CD1c-positive myeloid dendritic cell (primary cell): ENCODE measurements around the gene ATP6AP2.
"Not testable (repeated sequence)": the region's sequence is repeated elsewhere in the genome, so short reads cannot be mapped to it uniquely, and the experiment has no call there.

Experiments used
- DNase-seq: peaks from one replicate; pipeline ENCODE4 v3.0.0-alpha.2; 2016; ENCODE audit errors: extremely low spot score

ATP6AP2 gene

DNA sequence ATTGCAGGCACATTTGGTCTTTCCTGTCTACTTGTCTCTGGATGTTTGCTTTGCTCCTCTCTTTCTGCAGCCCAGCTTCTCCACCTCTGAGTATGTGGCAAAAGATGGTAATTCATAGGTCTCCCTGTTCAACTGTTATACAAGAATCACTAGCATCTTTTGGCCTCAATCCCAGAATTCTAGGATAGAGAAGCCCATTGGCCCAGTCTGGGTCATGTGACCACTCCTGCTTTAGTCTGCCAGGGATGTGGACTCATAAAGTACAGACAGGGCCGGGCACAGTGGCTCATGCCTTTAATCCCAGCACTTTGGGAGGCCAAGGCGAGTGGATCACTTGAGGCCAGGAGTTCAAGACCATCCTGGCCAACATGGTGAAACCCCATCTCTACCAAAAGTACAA, 5.4 kb upstream of the ATP6AP2 start:
- not testable (repeated sequence) for DNase-seq

DNA sequence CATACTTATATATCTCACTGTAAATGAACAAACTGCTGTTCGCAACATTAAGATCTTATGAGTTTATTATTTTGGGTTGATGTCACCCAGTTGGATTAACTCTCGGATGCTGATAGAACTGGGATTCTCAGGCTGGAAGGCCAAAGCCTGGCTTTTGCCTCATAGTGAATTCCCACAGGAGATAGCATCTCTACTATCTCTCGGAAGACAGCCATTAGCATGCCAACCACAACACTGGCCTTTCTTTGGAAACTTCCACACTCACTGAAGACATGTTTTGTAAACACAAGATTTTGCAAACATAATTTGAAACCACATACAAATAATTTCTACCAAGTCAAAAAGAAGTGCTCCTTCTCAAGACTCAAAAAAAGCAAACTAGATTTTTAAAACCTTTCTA, 4.5 kb upstream of the ATP6AP2 start:
- DNase-seq = no peak

DNA sequence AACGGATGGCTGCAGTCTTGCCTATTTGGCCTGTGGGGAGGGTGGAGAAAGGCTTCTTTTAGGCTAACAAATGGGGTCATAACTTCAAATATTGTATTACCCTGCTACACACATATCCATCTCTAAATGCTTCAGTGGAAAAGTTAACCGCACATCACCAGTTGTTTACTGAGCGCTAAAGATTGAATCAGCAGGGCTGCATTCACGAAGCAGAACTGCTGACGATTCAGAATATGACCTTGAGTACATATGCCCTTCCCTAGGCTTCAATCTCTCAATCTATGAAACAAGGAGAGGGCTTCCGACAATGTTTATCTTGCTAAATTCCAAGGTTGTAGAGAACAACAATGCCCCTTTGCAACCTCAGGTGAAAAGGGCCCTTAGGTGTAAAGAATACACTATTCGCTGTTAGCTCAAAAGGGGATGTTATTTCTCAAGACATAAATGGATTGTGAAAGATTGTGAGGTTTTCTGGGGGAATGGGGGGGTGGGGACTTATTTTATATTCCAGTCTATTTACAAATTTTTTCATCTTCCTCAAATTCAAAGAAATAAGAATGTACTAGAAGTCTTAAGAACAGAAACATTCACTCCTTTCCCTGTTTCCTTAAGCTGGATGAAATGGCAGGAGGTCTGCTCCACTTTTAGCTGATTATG, 2.6 kb upstream of the ATP6AP2 start:
- peak; percentile 39 for DNase-seq

- peak; percentile 79 for DNase-seq
Observed at GRCh38 chrX:40579141-40579540, 1.6 kb upstream of the ATP6AP2 start.

GRCh38 chrX:40579900-40580536, 752 bp upstream of the ATP6AP2 start:
- no peak for DNase-seq

- DNase-seq = peak; percentile 69
Observed at GRCh38 chrX:40581336-40581920, 658 bp downstream of the ATP6AP2 start.

DNA sequence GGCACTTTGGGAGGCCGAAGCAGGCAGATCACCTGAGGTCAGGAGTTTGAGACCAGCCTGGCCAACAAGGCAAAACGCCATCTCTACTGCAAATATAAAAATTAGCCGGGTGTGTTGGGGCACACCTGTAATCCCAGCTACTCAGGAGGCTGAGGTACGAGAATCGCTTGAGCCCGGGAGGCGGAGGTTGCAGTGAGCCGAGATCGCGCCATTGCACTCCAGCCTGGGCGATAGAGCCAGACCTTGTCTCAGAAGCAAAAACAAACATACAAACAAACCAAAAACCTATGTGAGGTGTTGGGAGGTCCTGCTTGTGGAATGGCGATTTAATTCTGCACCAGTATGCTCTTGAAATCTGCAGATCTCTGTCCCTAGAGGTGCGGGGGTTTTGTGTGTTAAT, 1.4 kb downstream of the ATP6AP2 start:
- not testable (repeated sequence) for DNase-seq

GRCh38 chrX:40582811-40583210, 2.0 kb downstream of the ATP6AP2 start:
- peak; percentile 66 for DNase-seq

- DNase-seq = not testable (repeated sequence)
Observed at GRCh38 chrX:40587623-40588022, 6.9 kb downstream of the ATP6AP2 start.

GRCh38 chrX:40589616-40590321, 9.0 kb downstream of the ATP6AP2 start:
- not testable (repeated sequence) for DNase-seq

GRCh38 chrX:40603446-40603845, 22.7 kb downstream of the ATP6AP2 start:
- DNase-seq = no peak

GRCh38 chrX:40607381-40607780, 26.6 kb downstream of the ATP6AP2 start:
- DNase-seq = no peak

- DNase-seq = no peak
Observed at GRCh38 chrX:40612511-40612910, 31.7 kb downstream of the ATP6AP2 start.

- no peak for DNase-seq
Observed at GRCh38 chrX:40615976-40616375, 35.2 kb downstream of the ATP6AP2 start.

- no peak for DNase-seq
Observed at GRCh38 chrX:40617566-40617965, 36.8 kb downstream of the ATP6AP2 start.

- no peak for DNase-seq
Observed at GRCh38 chrX:40622479-40623138, 41.8 kb downstream of the ATP6AP2 start.

- DNase-seq = no peak
Observed at GRCh38 chrX:40623139-40623536, 42.4 kb downstream of the ATP6AP2 start, which contains the start of gene MPC1L. MPC1L (plus strand) TSS chrX:40623428; CDS start chrX:40623566, 138 bp downstream.

DNA sequence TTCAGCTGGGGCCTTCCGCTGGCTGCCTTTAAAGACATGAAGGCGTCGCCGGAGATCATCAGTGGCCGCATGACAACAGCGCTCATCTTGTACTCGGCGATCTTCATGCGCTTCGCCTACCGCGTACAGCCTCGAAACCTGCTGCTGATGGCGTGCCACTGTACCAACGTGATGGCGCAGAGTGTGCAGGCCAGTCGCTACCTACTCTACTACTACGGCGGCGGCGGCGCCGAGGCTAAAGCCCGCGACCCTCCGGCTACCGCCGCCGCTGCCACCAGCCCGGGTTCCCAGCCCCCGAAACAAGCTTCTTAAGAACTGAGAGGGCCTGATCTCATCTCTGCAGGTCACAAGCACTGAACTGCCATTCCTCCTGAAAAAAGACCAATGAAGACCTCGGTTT, 42.9 kb downstream of the ATP6AP2 start:
- no peak for DNase-seq

- no peak for DNase-seq
Observed at GRCh38 chrX:40625294-40625693, 44.5 kb downstream of the ATP6AP2 start.

DNA sequence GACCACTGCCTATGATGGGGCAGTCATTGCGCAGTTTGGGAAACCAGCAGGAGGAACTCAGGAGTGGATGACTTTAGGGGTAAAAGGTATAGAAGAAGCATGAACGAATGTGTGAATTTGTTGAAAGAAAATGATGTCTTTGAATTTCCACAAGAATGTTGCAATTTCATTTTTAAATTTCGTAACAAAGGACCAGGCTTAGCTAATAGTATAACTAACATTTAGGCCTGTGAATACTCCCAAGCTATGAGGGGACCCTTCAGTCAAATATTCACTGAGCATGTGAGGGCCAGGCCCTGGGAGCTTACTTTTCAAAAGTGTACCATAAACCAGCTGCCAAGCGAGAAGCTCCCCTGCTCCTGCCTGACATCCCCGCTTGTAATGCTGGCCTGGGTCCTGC, 47.7 kb downstream of the ATP6AP2 start:
- no peak for DNase-seq

DNA sequence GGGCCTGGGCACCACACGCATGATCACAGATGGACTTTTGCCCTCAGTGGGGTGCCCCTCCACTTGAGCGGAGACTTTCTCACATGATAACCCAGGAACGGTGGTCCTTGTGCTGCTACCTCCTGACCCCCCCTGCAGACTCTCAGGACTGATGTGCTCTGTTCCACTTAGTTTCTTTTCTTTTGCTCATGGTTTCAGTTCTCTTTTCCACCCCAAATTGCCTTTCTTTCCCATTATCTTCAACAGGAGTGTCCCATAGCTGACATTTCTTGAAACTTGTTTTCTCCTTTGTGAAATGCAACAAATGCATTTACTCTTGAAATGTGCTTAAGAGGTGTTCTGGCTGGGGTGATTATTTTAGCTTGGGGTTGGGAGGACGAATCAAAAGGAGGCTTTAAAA, 51.4 kb downstream of the ATP6AP2 start:
- no peak for DNase-seq

DNA sequence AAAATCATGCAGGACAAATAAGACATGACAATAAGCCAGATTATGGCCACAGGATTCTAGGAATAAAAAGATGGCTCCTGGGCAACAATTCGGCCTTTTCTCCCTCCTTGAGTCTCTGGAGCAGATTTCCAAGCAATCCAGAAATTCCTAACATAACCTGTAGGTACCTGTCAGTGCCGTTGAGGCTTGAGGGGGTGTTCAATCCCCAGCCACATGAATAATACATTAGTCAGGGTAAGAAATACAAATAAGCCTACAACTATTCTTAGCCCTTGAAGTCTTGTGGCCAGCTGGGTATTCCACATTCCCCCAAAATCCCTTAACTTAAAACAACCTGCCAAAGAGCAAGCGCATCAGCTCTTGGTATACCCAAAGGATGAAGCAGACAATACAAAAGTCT, 56.9 kb downstream of the ATP6AP2 start:
- no peak for DNase-seq
